Suprapubic skin (tissue), 4 donors: ENCODE results near the gene ZNF211. TPM values are rescaled to one million over a fixed set of nuclear protein-coding genes. Genes with fewer than 3 reads are reported as not detected.

ENCODE experiments used
- DNase-seq, 2 donors: peaks; one replicate each; pipeline ENCODE4 v3.0.0-alpha.2; 2019; ENCODE audit warnings: low spot score in 2 of 2
- H3K27ac ChIP-seq: fragments of 200-600 bp; sonication (generic); one replicate; pipeline ENCODE4 v1.5.1; 2019
- H3K27me3 ChIP-seq: fragments of 200-600 bp; sonication (generic); one replicate; pipeline ENCODE4 v1.5.1; 2019
- H3K36me3 ChIP-seq: fragments of 200-600 bp; sonication (generic); one replicate; pipeline ENCODE4 v1.5.1; 2019
- H3K4me1 ChIP-seq: fragments of 200-600 bp; sonication (generic); one replicate; pipeline ENCODE4 v1.5.1; 2019
- H3K4me3 ChIP-seq: fragments of 200-600 bp; sonication (generic); one replicate; pipeline ENCODE4 v1.5.1; 2019; ENCODE audit warnings: mild to moderate bottlenecking
- H3K9me3 ChIP-seq: fragments of 200-600 bp; sonication (generic); one replicate; pipeline ENCODE4 v1.5.1; 2019
- CTCF ChIP-seq, 2 donors: fragments of 200-600 bp in 1 of 2; fragments of 450-650 bp in 1 of 2; sonication (generic) in 1 of 2; IDR thresholded peaks; one replicate each; pipeline ENCODE4 v1.5.1; 2016 to 2019; ENCODE audit warnings: antibody characterized with exemption in 2 of 2, mild to moderate bottlenecking in 1 of 2, moderate library complexity in 1 of 2
- EP300 ChIP-seq: sonication (generic); formaldehyde crosslinking; IDR thresholded peaks from one replicate; pipeline ENCODE4 v1.6.1; 2017; ENCODE audit warnings: antibody characterized with exemption
- POLR2A ChIP-seq, 2 donors: fragments of 450-650 bp; IDR thresholded peaks; one replicate each; pipeline ENCODE4 v1.6.1; 2017; ENCODE audit warnings: antibody characterized with exemption in 2 of 2, mild to moderate bottlenecking in 2 of 2, moderate library complexity in 2 of 2
- POLR2AphosphoS5 ChIP-seq, 3 donors: sonication (generic); formaldehyde crosslinking; IDR thresholded peaks; one replicate each; pipeline ENCODE4 v1.6.1; 2017; ENCODE audit warnings: antibody characterized with exemption in 3 of 3
- WGBS: methylation state at CpG from one replicate; pipeline ENCODE4 v1.1.5; 2018; 5-methylcytosine and 5-hydroxymethylcytosine counted together
- total RNA-seq, 4 donors: library from RNA; depleted of rRNA; stranded (reverse); fragments of >200 nt; gene quantifications; one replicate each; pipeline ENCODE4 v1.1.0, GENCODE V29; 2016

ZNF211 gene
- total RNA-seq, 4 donors from 2014 or later = 7.5 to 21.3 (median 14.1) TPM

GRCh38 chr19:57599761-57600383 lies 33.1 kb upstream of the ZNF211 start, which contains the start of gene ZNF530:
Gene ZNF530, plus strand, starts transcription at chr19:57599885. Its CDS starts 4,461 bp downstream, at chr19:57604346.
- 0% methylated on average over 12 of the region's 53 CpGs for WGBS
- H3K9me3 ChIP-seq = peaks cover 22% of the 10 kb centered on the region
- peaks cover 14% of the 10 kb centered on the region for H3K4me1 ChIP-seq
- TF ChIP-seq EP300 (no peak), POLR2AphosphoS5 (IDR thresholded peaks at IDR 0.05) (peak in 1 of 3 donors; percentile 52)
- peaks cover 21% of the 10 kb centered on the region for H3K36me3 ChIP-seq
- no peaks in the 10 kb centered on the region for H3K27me3 ChIP-seq
- peak; percentile 95 to 96 for DNase-seq
- H3K27ac ChIP-seq = no peak within 1 kb of the TSS
- peak within 1 kb of the TSS; percentile 74 for H3K4me3 ChIP-seq

DNA sequence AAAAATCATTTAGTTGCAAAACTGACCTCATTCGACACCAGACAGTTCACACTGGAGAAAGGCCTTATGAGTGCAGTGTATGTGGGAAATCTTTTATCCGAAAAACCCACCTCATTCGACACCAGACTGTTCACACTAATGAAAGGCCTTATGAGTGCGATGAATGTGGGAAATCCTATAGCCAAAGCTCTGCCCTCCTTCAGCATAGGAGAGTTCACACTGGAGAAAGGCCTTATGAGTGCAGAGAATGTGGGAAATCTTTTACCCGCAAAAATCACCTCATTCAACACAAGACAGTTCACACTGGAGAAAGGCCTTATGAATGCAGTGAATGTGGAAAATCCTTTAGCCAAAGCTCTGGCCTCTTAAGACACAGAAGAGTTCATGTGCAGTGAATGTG lies 26.0 kb upstream of the ZNF211 start:
- peaks cover 49% of the 10 kb centered on the region for H3K36me3 ChIP-seq
- peaks cover 35% of the 10 kb centered on the region for H3K9me3 ChIP-seq
- DNase-seq = no peak
- no peaks in the 10 kb centered on the region for H3K4me1 ChIP-seq
- WGBS = 97% methylated on average over 5 of the region's 5 CpGs
- TF ChIP-seq EP300 (no peak), CTCF (IDR thresholded peaks at IDR 0.05) (no peak), POLR2AphosphoS5 (IDR thresholded peaks at IDR 0.05) (no peak), POLR2A (IDR thresholded peaks at IDR 0.05) (no peak)
- H3K27me3 ChIP-seq = no peaks in the 10 kb centered on the region
- H3K4me3 ChIP-seq = no peak overlapping the region
- H3K27ac ChIP-seq = no peak overlapping the region

DNA sequence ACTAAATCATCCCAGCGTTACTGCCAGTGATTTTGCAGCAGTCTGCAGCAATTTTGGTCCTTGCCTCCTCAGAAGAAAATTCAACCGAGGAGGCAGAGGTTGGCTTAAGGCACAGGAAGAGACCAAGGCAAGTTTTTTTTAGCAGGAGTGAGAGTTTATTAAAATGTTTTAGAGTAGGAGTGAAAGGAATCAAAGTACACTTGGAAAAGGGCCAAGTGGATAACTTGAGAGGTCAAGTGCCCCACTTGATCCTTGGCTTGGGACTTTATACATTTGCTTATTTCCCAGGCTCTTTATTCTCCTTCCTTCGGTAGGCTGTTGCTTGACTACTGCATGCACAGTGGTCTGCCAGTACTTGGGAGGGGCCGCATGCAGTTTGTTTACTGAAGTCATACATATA lies 21.9 kb upstream of the ZNF211 start:
- no peaks in the 10 kb centered on the region for H3K27me3 ChIP-seq
- 93% methylated on average over 4 of the region's 4 CpGs for WGBS
- H3K4me1 ChIP-seq = peaks cover 4% of the 10 kb centered on the region
- H3K36me3 ChIP-seq = peaks cover 21% of the 10 kb centered on the region
- H3K4me3 ChIP-seq = no peak overlapping the region
- no peak for DNase-seq
- TF ChIP-seq POLR2A (IDR thresholded peaks at IDR 0.05) = no peak
- no peak for TF ChIP-seq EP300
- TF ChIP-seq CTCF (IDR thresholded peaks at IDR 0.05) = no peak
- TF ChIP-seq POLR2AphosphoS5 (IDR thresholded peaks at IDR 0.05) = no peak
- H3K27ac ChIP-seq = no peak overlapping the region
- peaks cover 21% of the 10 kb centered on the region for H3K9me3 ChIP-seq

DNA sequence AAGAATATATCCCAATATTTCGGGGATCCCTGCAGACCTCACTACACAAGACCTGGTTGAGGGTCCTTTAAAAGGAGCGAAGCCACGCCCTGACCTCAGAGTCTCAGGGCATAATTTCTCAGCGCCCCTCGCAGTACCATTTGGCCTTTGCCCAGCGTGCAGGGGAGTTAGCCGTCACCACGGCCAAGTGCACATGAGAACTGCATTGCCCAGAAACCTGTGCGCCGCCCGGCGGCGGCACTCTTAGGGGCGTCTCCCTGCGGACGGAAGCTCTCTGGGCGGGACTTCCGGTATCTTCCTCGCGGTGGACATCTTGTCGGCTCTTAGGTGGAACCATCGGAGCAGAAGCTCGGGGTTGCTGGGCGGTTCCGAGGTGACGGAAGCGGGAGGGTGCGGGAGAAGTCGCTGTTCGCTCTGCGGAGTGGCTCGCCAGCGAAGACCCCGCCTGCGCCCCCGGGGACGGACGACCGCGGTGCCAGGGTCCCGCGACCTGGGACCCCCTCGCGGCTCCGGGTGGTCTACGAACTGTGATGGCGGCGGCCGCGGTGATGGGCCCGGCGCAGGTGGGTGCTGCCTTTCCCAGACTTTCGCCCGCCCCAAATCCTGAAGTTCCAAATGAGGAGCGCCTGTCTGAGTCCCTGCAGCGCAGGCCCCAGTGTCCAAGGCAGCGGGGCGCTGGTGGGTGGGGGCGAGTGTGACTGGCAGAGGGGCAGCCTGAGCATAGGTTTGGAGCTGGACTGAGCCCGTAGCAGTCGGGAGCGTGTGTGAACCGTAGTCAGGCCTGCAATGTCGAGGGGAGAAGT lies 18.8 kb upstream of the ZNF211 start, which contains the start of gene ZNF134:
ZNF134 (plus strand) TSS at position 302 of the 803 bp plus-strand sequence. CDS start 5,227 bp downstream, outside the sequence.
- TF ChIP-seq POLR2AphosphoS5 (IDR thresholded peaks at IDR 0.05) (peak in 1 of 3 donors; percentile 40), CTCF (IDR thresholded peaks at IDR 0.05) (no peak), EP300 (no peak), POLR2A (IDR thresholded peaks at IDR 0.05) (peak in 1 of 2 donors; percentile 19)
- 4% methylated on average over 25 of the region's 64 CpGs for WGBS
- peak; percentile 92 to 93 for DNase-seq

DNA sequence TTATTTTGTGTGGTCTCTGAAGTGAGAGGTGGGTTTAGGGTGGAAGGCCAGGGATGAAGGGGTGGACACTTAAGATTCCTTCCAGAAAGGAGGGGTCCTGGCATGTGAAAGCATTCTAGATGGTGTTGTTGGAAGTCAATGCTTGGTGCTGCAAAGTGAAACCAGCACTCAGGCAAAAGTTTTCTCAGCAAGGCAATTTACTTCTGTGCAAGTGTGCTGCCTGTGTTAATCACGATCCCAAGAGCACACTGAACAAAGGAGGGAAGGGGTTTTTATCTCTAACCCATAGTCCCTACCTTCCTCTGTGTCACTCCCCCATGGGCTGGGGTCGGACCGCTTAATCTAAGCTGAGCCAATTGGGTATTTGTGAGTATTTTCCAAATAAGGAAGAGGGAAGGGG lies 17.6 kb upstream of the ZNF211 start:
- Histone ChIP-seq H3K27me3 (no peaks in the 10 kb centered on the region), H3K9me3 (peaks cover 52% of the 10 kb centered on the region), H3K4me1 (peaks cover 4% of the 10 kb centered on the region), H3K27ac (no peak overlapping the region), H3K4me3 (peak overlapping the region; percentile 98), H3K36me3 (peaks cover 48% of the 10 kb centered on the region)
- TF ChIP-seq POLR2A (IDR thresholded peaks at IDR 0.05) (no peak), EP300 (no peak), CTCF (IDR thresholded peaks at IDR 0.05) (no peak)
- WGBS = 79% methylated on average over 3 of the region's 3 CpGs
- DNase-seq = no peak

More for the DNA sequence above, 18.8 kb upstream of the ZNF211 start, which contains the start of gene ZNF134:
- H3K4me1 ChIP-seq = peaks cover 4% of the 10 kb centered on the region
- H3K27me3 ChIP-seq = no peaks in the 10 kb centered on the region
- peaks cover 36% of the 10 kb centered on the region for H3K36me3 ChIP-seq
- peak within 1 kb of the TSS; percentile 72 for H3K27ac ChIP-seq
- H3K4me3 ChIP-seq = peak within 1 kb of the TSS; percentile 98
- H3K9me3 ChIP-seq = peaks cover 40% of the 10 kb centered on the region
